ENCODE data around the gene MID1. TPM values are rescaled to one million over a fixed set of nuclear protein-coding genes. Genes with fewer than 3 reads are reported as not detected.

Gene MID1
- polyA plus RNA-seq, 3 donors: 0.05 to 0.10 TPM; not detected in 1

DNA sequence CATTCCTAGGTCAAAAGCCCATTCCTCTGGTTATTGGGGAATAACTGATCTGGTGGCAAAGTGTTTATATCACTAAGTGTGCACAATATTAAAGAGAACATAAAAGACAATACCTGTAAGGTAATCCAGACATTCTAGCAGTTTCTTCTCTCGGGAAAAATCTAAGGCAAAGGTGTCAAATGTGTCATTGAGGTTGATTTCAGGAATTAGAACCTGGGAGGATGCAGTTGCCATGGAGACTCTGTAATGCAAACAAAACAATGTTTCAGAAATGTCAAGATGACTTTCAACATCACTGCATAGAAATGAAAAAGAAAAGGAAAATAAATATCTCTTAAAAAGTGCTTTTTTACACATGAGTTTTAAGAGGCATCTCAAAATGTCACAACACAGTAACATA, 145.9 kb downstream of the MID1 start:
- no peak for DNase-seq
- no peaks in the 10 kb centered on the region for H3K27me3 ChIP-seq (ENCODE audit: control insufficient read depth in 2 of 2, insufficient read depth in 2 of 2, low read length in 2 of 2)
- TF ChIP-seq, protein P1, sequence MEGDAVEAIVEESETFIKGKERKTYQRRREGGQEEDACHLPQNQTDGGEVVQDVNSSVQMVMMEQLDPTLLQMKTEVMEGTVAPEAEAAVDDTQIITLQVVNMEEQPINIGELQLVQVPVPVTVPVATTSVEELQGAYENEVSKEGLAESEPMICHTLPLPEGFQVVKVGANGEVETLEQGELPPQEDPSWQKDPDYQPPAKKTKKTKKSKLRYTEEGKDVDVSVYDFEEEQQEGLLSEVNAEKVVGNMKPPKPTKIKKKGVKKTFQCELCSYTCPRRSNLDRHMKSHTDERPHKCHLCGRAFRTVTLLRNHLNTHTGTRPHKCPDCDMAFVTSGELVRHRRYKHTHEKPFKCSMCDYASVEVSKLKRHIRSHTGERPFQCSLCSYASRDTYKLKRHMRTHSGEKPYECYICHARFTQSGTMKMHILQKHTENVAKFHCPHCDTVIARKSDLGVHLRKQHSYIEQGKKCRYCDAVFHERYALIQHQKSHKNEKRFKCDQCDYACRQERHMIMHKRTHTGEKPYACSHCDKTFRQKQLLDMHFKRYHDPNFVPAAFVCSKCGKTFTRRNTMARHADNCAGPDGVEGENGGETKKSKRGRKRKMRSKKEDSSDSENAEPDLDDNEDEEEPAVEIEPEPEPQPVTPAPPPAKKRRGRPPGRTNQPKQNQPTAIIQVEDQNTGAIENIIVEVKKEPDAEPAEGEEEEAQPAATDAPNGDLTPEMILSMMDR (IDR thresholded peaks at IDR 0.05): no peak
- no peaks in the 10 kb centered on the region for H4K20me1 ChIP-seq (ENCODE audit: insufficient read depth, low read length)
- Mint-ChIP-seq H3K9me3 (no peaks in the 10 kb centered on the region), H3K27ac (no peak overlapping the region), H3K4me3 (no peak overlapping the region), H3K36me3 (no peaks in the 10 kb centered on the region), H3K4me1 (no peaks in the 10 kb centered on the region), H3K27me3 (ENCODE audit: low read depth in 3 of 3) (peaks cover 0 to 2% (median 0%) of the 10 kb centered on the region in 3 donors)
- no peak overlapping the region for H3K4me3 ChIP-seq (replicated peaks in 1 of 3; ENCODE audit: low read depth in 2 of 3, low read length in 3 of 3)
- no peaks in the 10 kb centered on the region for H3K79me2 ChIP-seq (ENCODE audit: insufficient read depth, low read length)
- intact Hi-C loops (cut with micrococcal nuclease): no loop called here
- no CpG with 5 or more reads among the region's 1 CpG for WGBS (ENCODE audit: insufficient coverage)
- no peaks in the 10 kb centered on the region for H3K4me1 ChIP-seq (ENCODE audit: control insufficient read depth in 1 of 2, insufficient read depth in 2 of 2, low read length in 2 of 2)
- H3K9ac ChIP-seq (ENCODE audit: insufficient read depth, low read length, poor library complexity, severe bottlenecking): no peak overlapping the region
- no peak overlapping the region for H2AFZ ChIP-seq (ENCODE audit: insufficient read depth, low read depth, low read length, poor library complexity, severe bottlenecking)
- no peaks in the 10 kb centered on the region for H3K36me3 ChIP-seq (replicated peaks in 1 of 2; ENCODE audit: control insufficient read depth in 1 of 2, insufficient read depth in 2 of 2, low read length in 2 of 2)
- H3K9me3 ChIP-seq (replicated peaks in 1 of 2; ENCODE audit: control insufficient read depth in 1 of 2, insufficient read depth in 1 of 2, low read length in 2 of 2): no peaks in the 10 kb centered on the region
- H3K4me2 ChIP-seq (replicated peaks; ENCODE audit: extremely low read depth, low read length, poor library complexity, severe bottlenecking): no peak overlapping the region
- H3K27ac ChIP-seq (ENCODE audit: low read depth in 1 of 2, low read length in 2 of 2): no peak overlapping the region

DNA sequence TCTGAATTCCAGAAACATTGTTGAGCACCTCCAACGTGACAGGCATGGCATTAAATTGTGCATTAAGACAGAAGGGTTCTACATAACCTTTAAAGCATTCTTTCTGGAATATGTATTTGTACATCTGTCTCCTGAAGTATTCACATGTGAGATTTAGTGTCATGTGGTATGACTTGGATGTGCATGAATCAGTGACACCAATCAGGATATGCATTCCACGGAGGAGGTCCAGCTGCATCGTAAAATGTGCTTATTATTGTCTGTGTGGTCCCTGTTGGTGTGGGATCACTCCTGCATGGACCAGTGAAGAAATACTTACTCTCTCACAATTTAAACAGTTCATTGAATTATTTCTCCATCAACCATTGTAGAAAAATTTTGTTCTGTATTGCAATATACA, 149.0 kb downstream of the MID1 start:
- Mint-ChIP-seq H3K4me3 (no peak overlapping the region), H3K36me3 (no peaks in the 10 kb centered on the region), H3K27ac (no peak overlapping the region), H3K9me3 (no peaks in the 10 kb centered on the region), H3K27me3 (ENCODE audit: low read depth in 3 of 3) (peaks cover 0 to 4% (median 0%) of the 10 kb centered on the region in 3 donors), H3K4me1 (peaks cover 9% of the 10 kb centered on the region)
- no peaks in the 10 kb centered on the region for H4K20me1 ChIP-seq (ENCODE audit: insufficient read depth, low read length)
- WGBS (ENCODE audit: insufficient coverage): no CpG with 5 or more reads among the region's 3 CpGs
- H3K27me3 ChIP-seq (ENCODE audit: control insufficient read depth in 2 of 2, insufficient read depth in 2 of 2, low read length in 2 of 2): no peaks in the 10 kb centered on the region
- no peak overlapping the region for H3K4me2 ChIP-seq (replicated peaks; ENCODE audit: extremely low read depth, low read length, poor library complexity, severe bottlenecking)
- no peaks in the 10 kb centered on the region for H3K36me3 ChIP-seq (replicated peaks in 1 of 2; ENCODE audit: control insufficient read depth in 1 of 2, insufficient read depth in 2 of 2, low read length in 2 of 2)
- intact Hi-C loops (cut with micrococcal nuclease): no loop called here
- H3K79me2 ChIP-seq (ENCODE audit: insufficient read depth, low read length): no peaks in the 10 kb centered on the region
- no peak overlapping the region for H3K27ac ChIP-seq (ENCODE audit: low read depth in 1 of 2, low read length in 2 of 2)
- no peak overlapping the region for H2AFZ ChIP-seq (ENCODE audit: insufficient read depth, low read depth, low read length, poor library complexity, severe bottlenecking)
- H3K4me1 ChIP-seq (ENCODE audit: control insufficient read depth in 1 of 2, insufficient read depth in 2 of 2, low read length in 2 of 2): no peaks in the 10 kb centered on the region
- H3K9ac ChIP-seq (ENCODE audit: insufficient read depth, low read length, poor library complexity, severe bottlenecking): no peak overlapping the region
- no peak overlapping the region for H3K4me3 ChIP-seq (replicated peaks in 1 of 3; ENCODE audit: low read depth in 2 of 3, low read length in 3 of 3)
- DNase-seq: no peak
- TF ChIP-seq, protein P1 (IDR thresholded peaks at IDR 0.05): no peak
- no peaks in the 10 kb centered on the region for H3K9me3 ChIP-seq (replicated peaks in 1 of 2; ENCODE audit: control insufficient read depth in 1 of 2, insufficient read depth in 1 of 2, low read length in 2 of 2)
